GM10266 (cell line): ENCODE data around the gene TMEM235.

ENCODE experiments used
- DNase-seq: peaks from one replicate; pipeline ENCODE4 v3.0.0; 2012; ENCODE audit errors: extremely low spot score
- TF ChIP-seq, protein P1 (sequence below): IDR thresholded peaks from 2 replicates; pipeline ENCODE4 v1.5.1; 2012; ENCODE audit warnings: mild to moderate bottlenecking, low read depth; ENCODE audit not compliant: control insufficient read depth, insufficient read depth; ENCODE audit errors: missing control alignments

Gene TMEM235

DNA sequence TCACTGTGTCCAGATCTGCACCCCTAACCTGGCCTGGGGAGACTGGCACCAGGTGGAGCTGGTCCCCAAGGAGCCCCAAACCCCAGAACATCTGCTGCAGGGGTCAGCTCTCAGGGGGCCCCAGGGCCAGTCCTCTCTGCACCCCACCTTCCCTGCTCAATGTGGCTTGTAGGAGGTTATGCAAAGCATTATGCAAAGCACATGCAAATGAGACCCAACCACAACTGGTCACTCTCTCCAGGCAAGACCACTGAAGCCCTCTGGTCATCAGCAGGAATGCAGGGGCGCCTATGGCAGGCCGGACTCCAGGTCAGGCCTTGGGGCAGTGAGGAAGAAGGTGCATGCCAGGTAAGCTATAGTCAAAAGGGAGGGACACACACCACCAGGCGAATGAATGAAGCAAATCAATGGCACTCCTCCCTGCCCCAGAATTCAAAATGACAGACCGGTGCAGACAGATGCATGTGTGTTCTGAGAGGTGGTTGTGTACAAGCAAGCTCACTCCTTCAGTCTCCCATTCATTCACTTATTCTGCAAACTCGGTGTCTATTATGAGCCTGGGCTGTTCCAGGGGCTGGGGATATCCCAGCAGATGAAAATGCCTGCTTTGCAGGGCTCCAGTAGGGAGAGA, 48.0 kb downstream of the TMEM235 start:
- no peak for DNase-seq
- TF ChIP-seq, protein P1, sequence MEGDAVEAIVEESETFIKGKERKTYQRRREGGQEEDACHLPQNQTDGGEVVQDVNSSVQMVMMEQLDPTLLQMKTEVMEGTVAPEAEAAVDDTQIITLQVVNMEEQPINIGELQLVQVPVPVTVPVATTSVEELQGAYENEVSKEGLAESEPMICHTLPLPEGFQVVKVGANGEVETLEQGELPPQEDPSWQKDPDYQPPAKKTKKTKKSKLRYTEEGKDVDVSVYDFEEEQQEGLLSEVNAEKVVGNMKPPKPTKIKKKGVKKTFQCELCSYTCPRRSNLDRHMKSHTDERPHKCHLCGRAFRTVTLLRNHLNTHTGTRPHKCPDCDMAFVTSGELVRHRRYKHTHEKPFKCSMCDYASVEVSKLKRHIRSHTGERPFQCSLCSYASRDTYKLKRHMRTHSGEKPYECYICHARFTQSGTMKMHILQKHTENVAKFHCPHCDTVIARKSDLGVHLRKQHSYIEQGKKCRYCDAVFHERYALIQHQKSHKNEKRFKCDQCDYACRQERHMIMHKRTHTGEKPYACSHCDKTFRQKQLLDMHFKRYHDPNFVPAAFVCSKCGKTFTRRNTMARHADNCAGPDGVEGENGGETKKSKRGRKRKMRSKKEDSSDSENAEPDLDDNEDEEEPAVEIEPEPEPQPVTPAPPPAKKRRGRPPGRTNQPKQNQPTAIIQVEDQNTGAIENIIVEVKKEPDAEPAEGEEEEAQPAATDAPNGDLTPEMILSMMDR: no peak

DNA sequence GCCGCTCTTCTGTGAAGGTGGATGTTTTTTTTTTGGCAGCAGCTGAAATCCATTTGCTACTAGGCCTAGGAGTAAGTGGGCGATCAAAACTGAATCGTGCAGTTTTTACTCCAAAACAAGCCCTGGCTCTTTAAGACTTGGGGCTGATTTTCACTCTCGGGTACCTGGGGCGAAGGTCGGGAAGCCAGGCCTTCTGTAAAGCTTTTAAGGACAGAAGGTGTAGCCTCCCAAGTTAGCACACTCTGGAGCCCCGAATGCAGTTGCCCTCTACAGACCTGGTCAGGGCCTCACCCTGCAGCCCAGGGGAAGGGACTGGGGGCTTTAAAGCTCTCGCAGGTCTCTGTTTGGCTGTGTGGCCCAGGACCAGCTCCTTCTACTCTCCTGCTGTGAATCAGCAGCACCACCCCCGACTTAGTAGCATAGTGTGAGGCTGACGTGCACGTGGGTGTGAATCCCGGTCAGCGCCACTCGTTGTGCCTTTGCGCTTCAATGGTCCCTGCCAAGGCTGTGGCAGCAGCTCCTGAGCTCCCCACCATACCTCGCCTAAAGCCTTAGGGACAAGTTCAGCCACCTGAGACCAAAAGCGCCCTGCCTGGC, 49.9 kb downstream of the TMEM235 start:
- TF ChIP-seq, protein P1: no peak
- no peak for DNase-seq

DNA sequence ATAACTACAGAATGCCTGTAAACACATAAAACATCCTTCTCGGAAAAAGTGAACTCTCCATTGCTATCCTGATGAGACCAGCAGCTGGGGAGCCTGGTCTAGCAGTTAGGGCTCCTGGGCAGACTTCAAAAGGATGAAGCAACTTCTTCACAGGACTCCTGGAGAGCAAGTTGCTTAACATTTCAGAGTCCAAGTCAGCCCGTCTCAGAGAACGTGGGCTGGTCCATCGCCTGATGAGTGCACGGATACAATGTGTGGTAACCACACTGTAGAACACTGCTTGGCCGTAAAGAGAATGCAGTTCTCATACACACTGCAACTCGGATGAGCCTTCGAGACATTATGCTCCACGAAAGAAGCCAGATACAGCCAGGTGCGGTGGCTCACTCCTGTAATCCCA, 52.7 kb downstream of the TMEM235 start:
- TF ChIP-seq, protein P1: no peak
- no peak for DNase-seq

DNA sequence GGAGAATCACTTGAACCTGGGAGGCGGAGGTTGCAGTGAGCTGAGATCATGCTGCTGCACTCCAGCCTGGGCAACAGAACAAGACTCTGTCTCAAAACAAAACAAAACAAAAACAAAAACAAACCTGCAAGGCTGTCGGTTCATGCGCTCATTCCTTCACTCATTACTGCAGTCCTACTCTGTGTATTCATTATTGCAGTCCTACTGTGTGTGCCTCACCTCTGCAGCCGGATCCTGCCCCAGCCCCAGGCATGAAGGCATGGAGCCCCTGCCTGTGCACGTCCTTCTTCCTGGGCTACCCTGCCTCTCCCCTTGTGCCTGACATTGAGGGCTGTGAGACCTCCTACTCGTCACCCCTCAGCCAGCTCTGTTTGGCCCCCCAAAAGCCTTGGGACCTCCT, 57.6 kb downstream of the TMEM235 start:
- TF ChIP-seq, protein P1: no peak

DNA sequence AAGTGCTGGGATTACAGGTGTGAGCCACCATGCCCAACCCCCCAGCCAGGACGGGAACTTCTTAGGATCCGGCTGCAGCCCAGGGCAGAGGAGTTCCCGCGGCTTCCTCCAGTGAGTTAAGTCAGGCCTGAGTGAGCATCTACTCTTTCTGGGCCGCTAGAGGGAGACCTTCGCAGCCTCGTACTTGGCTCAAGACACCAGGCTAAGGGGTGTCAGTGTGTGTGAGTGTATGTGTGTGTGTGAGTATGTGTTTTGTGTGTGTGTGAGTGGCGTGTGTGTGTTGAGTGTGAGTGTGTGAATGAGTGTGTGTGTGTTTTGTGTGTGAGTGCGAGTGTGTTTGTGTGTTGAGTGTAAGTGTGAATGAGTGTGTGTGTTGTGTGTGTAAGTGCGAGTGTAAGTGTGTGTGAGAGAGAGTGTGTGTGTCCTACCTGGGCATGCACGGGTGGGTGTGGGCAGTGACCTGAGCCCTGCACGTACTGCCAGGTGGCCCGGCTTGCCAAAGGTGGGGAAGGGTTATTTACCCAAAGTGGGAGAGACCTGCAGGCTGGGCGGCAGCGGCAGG, 58.5 kb downstream of the TMEM235 start:
- TF ChIP-seq, protein P1: peak; percentile 80
- peak; percentile 76 for DNase-seq

More for the DNA sequence above, 57.6 kb downstream of the TMEM235 start:
- DNase-seq: no peak
